IMR-90 (cell line): ENCODE data around the gene ITGA3. TPM values are rescaled to one million over a fixed set of nuclear protein-coding genes. Genes with fewer than 3 reads are reported as not detected.

Experiments
- ATAC-seq: fragments of 200-7000 bp; cut with Tn5 transposase; 2 replicates; pipeline ENCODE4 v1.9.1; 2020; ENCODE audit warnings: low read depth, mild to moderate bottlenecking, moderate library complexity
- BruUV-seq: library from RNA; stranded (reverse); fragments of 400-500 nt; replicated peaks from 2 replicates; lab custom pipeline; 2021; lab: Mats Ljungman, UMichigan
- CTCF ChIA-PET: fragments of 300-600 bp; formaldehyde crosslinking; extraction: SDS; loops from one replicate; lab custom pipeline; 2021; ENCODE audit warnings: antibody characterized with exemption; lab: Yijun Ruan, JAX
- POLR2A ChIA-PET: fragments of 300-600 bp; sonication (Branson Sonifier 250); formaldehyde crosslinking; loops from one replicate; lab custom pipeline; 2022; ENCODE audit warnings: antibody characterized with exemption; ENCODE audit not compliant: unreplicated experiment; lab: Charles Lee
- DNase-seq: peaks from one replicate; pipeline ENCODE4 v3.0.0; 2013
- H2AFZ ChIP-seq: replicated peaks from 2 replicates; pipeline ENCODE3; 2013; ENCODE audit warnings: low read length, mild to moderate bottlenecking; ENCODE audit not compliant: poor library complexity
- H2AK5ac ChIP-seq: 2 replicates; pipeline ENCODE4 v1.6.1; 2013; ENCODE audit warnings: low read depth, low read length, inconsistent platforms
- H2AK9ac ChIP-seq: replicated peaks from 2 replicates; pipeline ENCODE3; 2013; ENCODE audit warnings: mild to moderate bottlenecking, low read depth, low read length, moderate library complexity; ENCODE audit not compliant: poor library complexity
- H2BK120ac ChIP-seq: 2 replicates; pipeline ENCODE4 v1.6.1; 2013; ENCODE audit warnings: low read depth, low read length, inconsistent platforms
- H2BK15ac ChIP-seq: 3 replicates; pipeline ENCODE4 v1.6.1; 2013; ENCODE audit warnings: low read depth, low read length, inconsistent platforms
- H2BK20ac ChIP-seq: 2 replicates; pipeline ENCODE4 v1.6.1; 2013; ENCODE audit warnings: low read depth, mild to moderate bottlenecking, inconsistent platforms, low read length, moderate library complexity
- H2BK5ac ChIP-seq: 2 replicates; pipeline ENCODE4 v1.6.1; 2013; ENCODE audit warnings: mild to moderate bottlenecking, low read depth, low read length, inconsistent platforms; ENCODE audit not compliant: poor library complexity, severe bottlenecking
- H3K14ac ChIP-seq: replicated peaks from 2 replicates; pipeline ENCODE4 v1.6.1; 2013; ENCODE audit warnings: low read depth, low read length, inconsistent platforms
- H3K18ac ChIP-seq: 2 replicates; pipeline ENCODE4 v1.6.1; 2013; ENCODE audit warnings: low read depth, low read length, control low read depth
- H3K23ac ChIP-seq: 2 replicates; pipeline ENCODE4 v1.6.1; 2013; ENCODE audit warnings: low read depth, low read length, inconsistent platforms
- H3K27ac ChIP-seq: 2 replicates; pipeline ENCODE4 v1.5.1; 2013; ENCODE audit warnings: mild to moderate bottlenecking, control low read depth, low read length; ENCODE audit not compliant: insufficient read depth
- H3K27me3 ChIP-seq: 2 replicates; pipeline ENCODE4 v1.6.1; 2013; ENCODE audit warnings: low read length; ENCODE audit not compliant: control insufficient read depth, insufficient read depth
- H3K36me3 ChIP-seq: 2 replicates; pipeline ENCODE4 v1.6.1; 2013; ENCODE audit warnings: low read length, mixed read lengths; ENCODE audit not compliant: control insufficient read depth, insufficient read depth
- H3K4ac ChIP-seq: 2 replicates; pipeline ENCODE4 v1.6.1; 2013; ENCODE audit warnings: low read depth, low read length, inconsistent platforms
- H3K4me1 ChIP-seq: 2 replicates; pipeline ENCODE4 v1.6.1; 2013; ENCODE audit warnings: low read length, mixed read lengths; ENCODE audit not compliant: control insufficient read depth, insufficient read depth
- H3K4me2 ChIP-seq: 2 replicates; pipeline ENCODE4 v1.6.1; 2013; ENCODE audit warnings: low read depth, mild to moderate bottlenecking, control low read depth, low read length, moderate library complexity
- H3K4me3 ChIP-seq: 2 replicates; pipeline ENCODE4 v1.5.1; 2013; ENCODE audit warnings: low read depth, mild to moderate bottlenecking, control low read depth, low read length, moderate library complexity; ENCODE audit not compliant: insufficient read depth
- H3K56ac ChIP-seq: 2 replicates; pipeline ENCODE4 v1.6.1; 2013; ENCODE audit warnings: low read length, inconsistent platforms; ENCODE audit not compliant: insufficient read depth; ENCODE audit errors: extremely low read depth
- H3K79me1 ChIP-seq, 2 experiments: 2 replicates each; pipeline ENCODE4 v1.6.1; 2013; ENCODE audit warnings: low read length in 2 of 2, inconsistent platforms in 1 of 2, low read depth in 1 of 2
- H3K9ac ChIP-seq: 2 replicates; pipeline ENCODE4 v1.6.1; 2013; ENCODE audit warnings: low read depth, low read length, control low read depth
- H3K9me1 ChIP-seq: 2 replicates; pipeline ENCODE4 v1.6.1; 2013; ENCODE audit warnings: low read length, inconsistent platforms; ENCODE audit not compliant: insufficient read depth
- H3K9me3 ChIP-seq: 2 replicates; pipeline ENCODE4 v1.6.1; 2013; ENCODE audit warnings: low read length; ENCODE audit not compliant: control insufficient read depth, insufficient read depth
- H4K20me1 ChIP-seq: 2 replicates; pipeline ENCODE4 v1.6.1; 2013; ENCODE audit warnings: low read length, inconsistent platforms; ENCODE audit not compliant: insufficient read depth
- H4K5ac ChIP-seq: 2 replicates; pipeline ENCODE4 v1.6.1; 2013; ENCODE audit warnings: mild to moderate bottlenecking, low read depth, low read length, control low read depth
- H4K8ac ChIP-seq, 2 experiments: 2 replicates each; pipeline ENCODE4 v1.6.1; 2013; ENCODE audit warnings: low read depth in 2 of 2, low read length in 2 of 2, control low read depth in 1 of 2, inconsistent platforms in 1 of 2
- H4K91ac ChIP-seq: 2 replicates; pipeline ENCODE4 v1.6.1; 2013; ENCODE audit warnings: low read depth, low read length, inconsistent platforms; ENCODE audit not compliant: insufficient read depth
- BHLHE40 ChIP-seq: fragments of 150-350 bp; IDR thresholded peaks from 2 replicates; pipeline ENCODE4 v1.6.1; 2016; ENCODE audit warnings: mild to moderate bottlenecking, low read depth, low read length
- CEBPB ChIP-seq: IDR thresholded peaks from 2 replicates; pipeline ENCODE4 v1.6.1; 2012; ENCODE audit warnings: low read depth, low read length, improper control_type of control experiment
- MAFK ChIP-seq: IDR thresholded peaks from 2 replicates; pipeline ENCODE4 v1.6.1; 2012; ENCODE audit warnings: low read depth, low read length, improper control_type of control experiment
- NFE2L2 ChIP-seq: fragments of 150-350 bp; IDR thresholded peaks from 2 replicates; pipeline ENCODE4 v1.6.1; 2016; ENCODE audit warnings: low read depth, mild to moderate bottlenecking, low read length
- POLR2A ChIP-seq: IDR thresholded peaks from 2 replicates; pipeline ENCODE4 v1.6.1; 2012; ENCODE audit warnings: mild to moderate bottlenecking, low read depth, low read length
- RAD21 ChIP-seq: IDR thresholded peaks from 2 replicates; pipeline ENCODE4 v1.6.1; 2012; ENCODE audit warnings: low read length, improper control_type of control experiment
- RCOR1 ChIP-seq: IDR thresholded peaks from 2 replicates; pipeline ENCODE4 v1.6.1; 2012; ENCODE audit warnings: mild to moderate bottlenecking, low read length, improper control_type of control experiment; ENCODE audit not compliant: insufficient replicate concordance
- RFX5 ChIP-seq: IDR thresholded peaks from 2 replicates; pipeline ENCODE4 v1.8.0; 2012; ENCODE audit warnings: low read depth, mild to moderate bottlenecking, low read length, moderate library complexity
- SMC3 ChIP-seq: fragments of 150-350 bp; IDR thresholded peaks from 2 replicates; pipeline ENCODE4 v1.6.1; 2016; ENCODE audit warnings: low read depth, mild to moderate bottlenecking, antibody characterized with exemption, low read length, moderate library complexity
- WGBS, 2 experiments: methylation state at CpG; one replicate each; pipeline versions ENCODE4 v1.1.5 to v1.1.7; 2013; ENCODE audit warnings: missing lambda C conversion rate in 2 of 2; ENCODE audit not compliant: insufficient read length in 1 of 2; ENCODE audit errors: extremely low coverage in 2 of 2; 5-methylcytosine and 5-hydroxymethylcytosine counted together
- dilution Hi-C: fragments of 300-500 bp; cut with HindIII; formaldehyde crosslinking; loops from one replicate; pipeline ENCODE4 v1.14.3; 2018; ENCODE audit warnings: low sequenced_read_pairs; ENCODE audit not compliant: unreplicated experiment
- in situ Hi-C: fragments of 300-500 bp; cut with MboI; formaldehyde crosslinking; loops from 3 replicates; pipeline ENCODE4 v1.14.3; 2019; ENCODE audit warnings: low sequenced_read_pairs, inconsistent platforms, mixed read lengths
- intact Hi-C: fragments of 100-400 bp; cut with micrococcal nuclease; formaldehyde crosslinking; loops from 2 replicates; pipeline ENCODE4 v1.10.0; 2022
- polyA plus RNA-seq, 3 experiments: library from polyadenylated mRNA; depleted of rRNA; stranded (reverse); fragments of >200 nt; gene quantifications; 2 replicates each; pipeline ENCODE4 v1.2.3, GENCODE V29; 2012; ENCODE audit warnings: low replicate concordance in 1 of 3
- total RNA-seq: library from RNA; depleted of rRNA; stranded (reverse); fragments of >200 nt; gene quantifications from 2 replicates; pipeline ENCODE4 v1.2.3, GENCODE V29; 2012
- TF ChIP-seq, protein P1 (sequence below): fragments of 150-350 bp; IDR thresholded peaks from 2 replicates; pipeline ENCODE4 v1.6.1; 2017; ENCODE audit warnings: mild to moderate bottlenecking, antibody characterized with exemption, low read length, low read depth
- TF ChIP-seq, protein P2 (sequence below): fragments of 150-350 bp; IDR thresholded peaks from 2 replicates; pipeline ENCODE4 v1.6.1; 2016; ENCODE audit warnings: low read depth, mild to moderate bottlenecking, low read length, moderate library complexity, borderline replicate concordance

Gene ITGA3
- total and polyA plus RNA-seq, 2 of the 4 experiments (the other 2 are of a cell fraction) = 78.0 to 202 TPM

DNA sequence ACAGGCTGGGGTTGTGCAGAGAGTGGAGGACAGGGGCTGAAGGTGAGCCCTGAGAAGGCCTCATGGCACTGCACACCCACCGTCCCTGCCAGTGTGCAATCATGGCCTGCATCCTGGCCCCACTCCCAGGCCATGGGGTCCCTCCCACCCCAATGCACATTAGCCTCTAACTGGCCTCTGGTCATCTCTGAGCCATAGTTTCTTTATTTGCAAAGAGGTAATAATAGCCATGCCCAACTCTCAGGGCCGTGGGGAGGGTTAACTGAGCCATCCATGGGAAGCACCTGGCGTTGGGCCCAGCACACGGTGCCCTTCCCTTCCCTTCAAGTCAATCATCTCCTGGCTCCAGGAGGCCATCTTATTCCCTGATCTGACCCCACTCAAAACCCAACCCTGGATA is 10.8 kb upstream of the ITGA3 start:
- Histone ChIP-seq H2AFZ (no peak overlapping the region), H3K4me3 (no peak overlapping the region), H3K4me1 (peaks cover 19% of the 10 kb centered on the region), H4K5ac (no peak overlapping the region), H3K18ac (no peak overlapping the region), H3K27me3 (no peaks in the 10 kb centered on the region), H3K4ac (peak overlapping the region; percentile 22; the same call in 1 of the 2 replicates), H4K8ac (no peak overlapping the region), H3K4me2 (no peak overlapping the region), H3K56ac (no peak overlapping the region), H2AK5ac (no peak overlapping the region), H2BK15ac (no peak overlapping the region), H3K9ac (no peak overlapping the region), H3K36me3 (no peaks in the 10 kb centered on the region), H2BK5ac (no peak overlapping the region), H2BK120ac (0 out of 2 replicates have a peak overlapping the region, but pooled peaks have one; percentile 7), H4K20me1 (no peaks in the 10 kb centered on the region), H3K79me1 (peaks cover 0 to 24% of the 10 kb centered on the region in 2 experiments; a peak in 2 of 4 replicates), H2BK20ac (peak overlapping the region; percentile 48; the same call in 1 of the 2 replicates), H4K91ac (no peak overlapping the region), H3K9me3 (no peaks in the 10 kb centered on the region), H3K9me1 (peaks cover 39% of the 10 kb centered on the region), H3K27ac (no peak overlapping the region), H3K14ac (no peak overlapping the region), H3K23ac (no peak overlapping the region), H2AK9ac (peak overlapping the region; percentile 26)
- ChIA-PET CTCF (no interaction called here), POLR2A (no interaction called here)
- dilution Hi-C loops = no loop called here
- TF ChIP-seq CEBPB (no peak), SMC3 (no peak), NFE2L2 (no peak), RAD21 (no peak), RFX5 (no peak), BHLHE40 (no peak), POLR2A (no peak), RCOR1 (no peak), MAFK (no peak)
- TF ChIP-seq, protein P1, sequence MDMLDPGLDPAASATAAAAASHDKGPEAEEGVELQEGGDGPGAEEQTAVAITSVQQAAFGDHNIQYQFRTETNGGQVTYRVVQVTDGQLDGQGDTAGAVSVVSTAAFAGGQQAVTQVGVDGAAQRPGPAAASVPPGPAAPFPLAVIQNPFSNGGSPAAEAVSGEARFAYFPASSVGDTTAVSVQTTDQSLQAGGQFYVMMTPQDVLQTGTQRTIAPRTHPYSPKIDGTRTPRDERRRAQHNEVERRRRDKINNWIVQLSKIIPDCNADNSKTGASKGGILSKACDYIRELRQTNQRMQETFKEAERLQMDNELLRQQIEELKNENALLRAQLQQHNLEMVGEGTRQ = no peak
- TF ChIP-seq, protein P2, sequence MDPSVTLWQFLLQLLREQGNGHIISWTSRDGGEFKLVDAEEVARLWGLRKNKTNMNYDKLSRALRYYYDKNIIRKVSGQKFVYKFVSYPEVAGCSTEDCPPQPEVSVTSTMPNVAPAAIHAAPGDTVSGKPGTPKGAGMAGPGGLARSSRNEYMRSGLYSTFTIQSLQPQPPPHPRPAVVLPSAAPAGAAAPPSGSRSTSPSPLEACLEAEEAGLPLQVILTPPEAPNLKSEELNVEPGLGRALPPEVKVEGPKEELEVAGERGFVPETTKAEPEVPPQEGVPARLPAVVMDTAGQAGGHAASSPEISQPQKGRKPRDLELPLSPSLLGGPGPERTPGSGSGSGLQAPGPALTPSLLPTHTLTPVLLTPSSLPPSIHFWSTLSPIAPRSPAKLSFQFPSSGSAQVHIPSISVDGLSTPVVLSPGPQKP = no peak
- DNase-seq = no peak
- in situ Hi-C loops = no loop called here
- ATAC-seq = no peak
- no CpG with 5 or more reads among the region's 4 CpGs for WGBS, 2 experiments
- intact Hi-C loops = no loop called here
- BruUV-seq = no TSS peak
